Right lung (tissue), 10 donors: ENCODE measurements around the gene KLHL11. TPM values are rescaled to one million over a fixed set of nuclear protein-coding genes. Genes with fewer than 3 reads are reported as not detected.

Source experiments
- DNase-seq, 2 donors: peaks; one replicate each; pipeline ENCODE4 v3.0.0-alpha.2; 2013
- long read RNA-seq, 8 donors: transcript quantifications; one replicate each; lab custom pipeline, GENCODE V29; 2026
- polyA plus RNA-seq, 5 donors: library from polyadenylated mRNA; unstranded; fragments of 120-200 nt; gene quantifications; one replicate each; pipeline versions ENCODE4 v1.2.1 to v1.2.3, GENCODE V29; 2013; ENCODE audit warnings: inconsistent platforms in 1 of 5, low replicate concordance in 1 of 5; ENCODE audit not compliant: insufficient read length in 5 of 5, insufficient read depth in 1 of 5

KLHL11 gene, protein sequence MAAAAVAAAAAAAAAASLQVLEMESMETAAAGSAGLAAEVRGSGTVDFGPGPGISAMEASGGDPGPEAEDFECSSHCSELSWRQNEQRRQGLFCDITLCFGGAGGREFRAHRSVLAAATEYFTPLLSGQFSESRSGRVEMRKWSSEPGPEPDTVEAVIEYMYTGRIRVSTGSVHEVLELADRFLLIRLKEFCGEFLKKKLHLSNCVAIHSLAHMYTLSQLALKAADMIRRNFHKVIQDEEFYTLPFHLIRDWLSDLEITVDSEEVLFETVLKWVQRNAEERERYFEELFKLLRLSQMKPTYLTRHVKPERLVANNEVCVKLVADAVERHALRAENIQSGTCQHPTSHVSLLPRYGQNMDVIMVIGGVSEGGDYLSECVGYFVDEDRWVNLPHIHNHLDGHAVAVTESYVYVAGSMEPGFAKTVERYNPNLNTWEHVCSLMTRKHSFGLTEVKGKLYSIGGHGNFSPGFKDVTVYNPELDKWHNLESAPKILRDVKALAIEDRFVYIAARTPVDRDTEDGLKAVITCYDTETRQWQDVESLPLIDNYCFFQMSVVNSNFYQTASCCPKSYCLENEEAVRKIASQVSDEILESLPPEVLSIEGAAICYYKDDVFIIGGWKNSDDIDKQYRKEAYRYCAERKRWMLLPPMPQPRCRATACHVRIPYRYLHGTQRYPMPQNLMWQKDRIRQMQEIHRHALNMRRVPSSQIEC
- 10 to 100 TPM in 1 of 5 donors, 1 to 10 TPM in 4; 6.2 to 10.7 (median 9.4) TPM for polyA plus RNA-seq
- long read RNA-seq, donor 1, result 0 reads
- long read RNA-seq, donor 2, result 0 reads
- long read RNA-seq, donor 3, result 0 reads
- long read RNA-seq, donor 4, partial matches to known transcripts, result 0 of 1 reads
- long read RNA-seq, donor 4, other reads (novel, unspliced or antisense), result 0 of 1 reads
- long read RNA-seq, donor 5, transcript KLHL11-201 (2 exons, 2,383 nt), result major isoform, 5 of 5 reads
- long read RNA-seq, donor 5, partial matches to known transcripts, result 0 of 5 reads
- long read RNA-seq, donor 5, other reads (novel, unspliced or antisense), result 0 of 5 reads
- long read RNA-seq, donor 6, transcript KLHL11-201 (2 exons, 2,383 nt), result major isoform, 6 of 6 reads
- long read RNA-seq, donor 6, partial matches to known transcripts, result 0 of 6 reads
- long read RNA-seq, donor 6, other reads (novel, unspliced or antisense), result 0 of 6 reads
- long read RNA-seq, donor 7, partial matches to known transcripts, result 0 of 2 reads
- long read RNA-seq, donor 7, other reads (novel, unspliced or antisense), result 0 of 2 reads
- long read RNA-seq, donor 8, partial matches to known transcripts, result 0 of 1 reads
- long read RNA-seq, donor 8, other reads (novel, unspliced or antisense), result 0 of 1 reads

GRCh38 chr17:41864836-41865595 lies at the start of gene KLHL11:
Gene KLHL11, minus strand, starts transcription at chr17:41865423. Its CDS starts 53 bp downstream, at chr17:41865370.
- peak; percentile 82 to 87 for DNase-seq

GRCh38 chr17:41915020-41915419 lies 49.8 kb upstream of the KLHL11 start:
- DNase-seq, result no peak

- no peak for DNase-seq
Measured at GRCh38 chr17:41914358-41914766, 49.1 kb upstream of the KLHL11 start.

DNA sequence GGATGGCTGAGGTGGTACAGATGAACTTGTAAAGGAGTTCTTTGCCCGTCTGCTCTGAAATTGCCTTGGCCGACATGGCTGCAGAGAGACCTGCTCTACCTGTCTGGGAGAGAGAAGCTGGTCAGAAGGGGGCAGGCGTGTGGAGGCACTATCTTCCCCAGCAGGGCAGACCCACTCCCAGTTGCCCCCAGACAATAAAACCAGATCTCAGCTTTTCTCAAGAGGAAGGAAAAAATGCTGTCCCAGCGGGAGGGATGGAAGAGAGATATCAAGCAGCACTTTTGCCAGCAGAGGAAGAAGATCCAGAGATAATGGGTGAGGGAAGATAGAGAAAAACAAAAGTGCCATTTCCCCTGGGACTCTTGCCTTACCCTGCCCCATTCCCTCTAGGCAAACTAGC lies 48.6 kb upstream of the KLHL11 start:
- no peak for DNase-seq

DNA sequence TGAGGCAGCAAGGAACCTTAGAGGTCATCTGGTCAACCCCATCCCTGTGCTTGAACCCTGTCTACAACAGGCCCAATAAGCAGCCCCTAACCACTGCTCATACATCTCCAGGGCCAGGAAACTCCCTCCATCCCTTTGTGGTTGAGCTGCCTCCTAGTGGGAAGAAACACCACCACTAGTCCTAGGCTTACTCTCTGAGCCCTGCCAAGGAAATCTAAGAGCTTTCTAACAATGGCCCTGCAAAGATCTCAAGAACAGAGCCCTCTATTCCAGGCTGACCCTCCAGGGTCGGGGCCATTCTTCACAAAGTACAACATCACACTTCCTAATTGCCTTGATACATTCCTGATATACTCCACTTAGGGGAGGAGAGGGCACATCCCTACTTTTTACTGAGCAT lies 47.7 kb upstream of the KLHL11 start:
- no peak for DNase-seq

- no peak for DNase-seq
Measured at GRCh38 chr17:41910701-41911391, 45.6 kb upstream of the KLHL11 start.

DNA sequence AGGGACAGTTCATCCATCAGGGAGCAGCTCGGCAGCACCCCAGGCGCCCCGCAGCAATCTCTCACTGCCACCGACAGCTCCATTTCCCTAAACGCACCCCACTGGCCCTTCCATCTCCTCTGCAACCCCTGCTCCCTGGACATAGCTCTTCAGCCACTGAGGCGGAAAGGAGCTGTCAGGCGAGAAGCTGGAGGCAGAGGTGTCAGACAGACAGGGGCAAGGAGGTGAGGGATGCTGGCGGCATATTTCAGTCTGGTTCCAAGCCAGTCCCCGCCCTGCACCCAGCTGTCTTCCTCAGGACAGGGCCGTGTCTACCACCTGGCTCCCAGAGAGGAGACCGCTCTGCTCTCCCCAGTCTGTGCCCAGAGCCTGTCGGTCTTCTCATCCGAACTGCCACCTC lies 43.9 kb upstream of the KLHL11 start:
- DNase-seq, result no peak

DNA sequence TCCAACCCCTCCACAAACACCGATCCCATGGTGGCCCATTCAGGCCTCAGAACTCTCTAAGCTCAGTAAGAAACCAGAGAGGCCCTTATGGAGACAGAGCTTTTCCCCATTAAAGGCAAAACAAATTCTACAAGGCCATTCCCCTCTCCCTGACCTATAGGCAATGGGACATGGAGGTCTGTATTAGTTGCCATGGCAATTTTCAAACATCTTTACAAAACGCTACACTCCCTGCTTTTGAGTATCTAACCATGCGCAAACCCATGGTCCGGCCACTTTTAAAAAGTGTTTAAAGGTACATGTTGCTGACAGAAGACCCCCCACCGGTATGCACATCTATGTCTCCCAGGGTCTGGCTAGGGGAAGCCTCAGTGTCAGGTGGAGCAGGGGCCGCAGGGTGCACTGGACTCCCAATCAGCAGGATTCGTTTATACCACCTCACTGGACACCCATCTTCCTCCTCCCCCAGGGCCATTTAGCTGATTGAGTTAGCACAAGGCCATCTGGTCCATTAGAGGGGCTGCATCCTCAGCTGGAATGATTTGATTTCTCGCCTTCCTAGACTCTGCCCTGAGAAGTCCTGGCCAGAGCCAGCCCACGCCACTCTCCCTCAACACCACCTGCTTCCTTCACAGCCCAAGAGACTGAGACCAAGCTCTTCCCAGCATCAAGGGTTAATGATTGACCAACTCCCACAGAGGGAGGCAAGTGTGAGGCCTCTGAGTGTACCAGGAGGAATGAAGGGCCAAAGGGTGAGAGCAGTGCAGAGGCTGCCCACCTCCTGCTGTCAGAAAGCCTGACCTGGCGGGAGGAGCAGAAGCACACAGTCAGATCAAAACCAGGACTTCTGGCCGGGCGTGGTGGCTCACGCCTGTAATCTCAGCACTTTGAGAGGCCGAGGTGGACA lies 42.7 kb upstream of the KLHL11 start:
- no peak for DNase-seq

- no peak for DNase-seq
Measured at GRCh38 chr17:41907185-41907556, 41.9 kb upstream of the KLHL11 start.

DNA sequence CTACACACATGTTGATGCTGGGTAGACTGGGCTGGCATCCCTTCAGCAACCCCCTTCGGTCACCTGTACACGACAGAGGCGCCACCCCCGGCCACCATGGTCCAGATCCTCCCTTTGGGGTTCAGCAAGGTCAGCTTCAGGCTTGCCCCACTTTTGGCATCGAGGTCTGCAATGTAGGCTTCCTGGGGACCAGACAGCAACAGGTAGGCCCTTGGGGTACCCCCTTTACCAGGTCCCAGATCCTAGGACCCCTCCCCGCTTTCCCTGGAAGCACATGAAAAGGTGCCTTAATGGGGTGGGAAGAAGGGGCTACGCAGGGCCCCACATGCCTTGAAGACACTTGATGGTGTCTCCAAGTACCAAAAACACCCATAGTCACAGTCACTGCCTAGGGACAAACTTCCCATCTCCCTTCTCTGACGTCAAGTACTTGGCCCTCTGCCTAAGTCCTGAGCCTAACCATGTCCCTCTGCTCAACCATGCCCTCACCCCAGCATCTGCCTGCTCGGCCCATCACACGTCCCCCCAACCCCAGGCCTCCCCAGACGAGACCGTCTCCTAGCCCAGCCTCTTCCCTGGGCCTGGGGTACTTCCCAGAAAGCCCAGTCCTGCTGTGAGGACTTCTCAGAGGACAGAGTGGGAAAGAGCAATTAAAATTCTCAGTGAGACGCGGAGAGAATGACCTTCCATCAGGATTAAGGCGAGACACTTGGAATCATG lies 41.4 kb upstream of the KLHL11 start:
- DNase-seq, result no peak

DNA sequence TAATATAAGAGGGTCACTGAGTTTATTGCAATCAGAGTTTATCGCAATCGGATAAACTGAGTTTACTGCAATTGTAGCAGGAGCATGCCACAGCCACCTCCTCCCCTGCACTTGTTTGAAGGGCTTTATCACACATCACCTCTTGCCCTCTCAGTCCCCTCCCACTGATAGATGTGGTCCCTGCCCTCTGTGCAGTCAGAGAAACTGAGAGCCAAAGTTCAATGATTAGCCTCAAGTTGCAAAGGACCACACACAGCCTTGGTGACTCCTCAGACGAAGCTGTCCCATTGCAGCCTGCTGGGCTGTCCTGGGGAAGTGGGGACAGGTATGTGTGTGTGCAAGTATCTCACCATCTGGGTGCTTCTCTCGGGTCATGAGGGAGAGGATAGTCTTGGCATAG lies 39.9 kb upstream of the KLHL11 start:
- no peak for DNase-seq

- no peak for DNase-seq
Measured at GRCh38 chr17:41904242-41904841, 39.1 kb upstream of the KLHL11 start.

DNA sequence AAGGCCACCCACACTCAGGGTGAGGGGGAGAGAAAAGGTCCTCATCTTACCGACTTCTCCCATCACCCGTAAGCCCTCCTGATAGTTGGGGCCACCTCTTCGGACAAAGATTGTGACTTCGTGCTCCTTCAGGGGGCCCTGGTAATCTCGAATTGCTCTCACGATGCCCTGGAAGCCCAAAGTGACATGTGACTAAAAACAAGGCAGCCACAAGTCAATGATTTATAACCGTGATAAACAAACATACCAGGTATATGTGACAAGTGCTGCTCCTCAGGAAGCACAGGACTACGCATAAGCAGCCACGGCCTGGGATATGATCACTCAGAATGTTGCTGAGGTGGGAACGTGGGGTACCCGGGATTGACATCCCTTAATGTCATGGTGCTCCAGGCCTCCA lies 36.4 kb upstream of the KLHL11 start:
- DNase-seq, result no peak

DNA sequence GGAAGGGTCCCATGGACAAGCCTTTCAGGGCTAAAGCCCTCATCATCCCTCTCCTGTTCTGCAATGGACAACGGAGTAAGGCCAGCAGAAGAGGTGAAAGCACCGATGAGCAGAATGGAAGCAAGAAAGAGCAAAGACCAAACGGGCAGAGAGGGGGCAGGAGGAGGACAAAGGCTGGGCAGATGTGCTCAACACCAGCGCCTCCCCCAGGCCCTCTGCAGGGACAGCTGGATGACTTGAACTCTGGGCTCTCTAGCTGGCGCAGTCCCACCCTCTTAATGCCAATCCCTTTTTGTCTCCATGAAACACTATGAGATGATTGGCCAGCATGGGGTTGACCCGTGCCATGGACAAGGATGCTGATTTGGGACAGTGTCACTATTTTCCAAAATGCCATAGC lies 31.5 kb upstream of the KLHL11 start:
- no peak for DNase-seq

DNA sequence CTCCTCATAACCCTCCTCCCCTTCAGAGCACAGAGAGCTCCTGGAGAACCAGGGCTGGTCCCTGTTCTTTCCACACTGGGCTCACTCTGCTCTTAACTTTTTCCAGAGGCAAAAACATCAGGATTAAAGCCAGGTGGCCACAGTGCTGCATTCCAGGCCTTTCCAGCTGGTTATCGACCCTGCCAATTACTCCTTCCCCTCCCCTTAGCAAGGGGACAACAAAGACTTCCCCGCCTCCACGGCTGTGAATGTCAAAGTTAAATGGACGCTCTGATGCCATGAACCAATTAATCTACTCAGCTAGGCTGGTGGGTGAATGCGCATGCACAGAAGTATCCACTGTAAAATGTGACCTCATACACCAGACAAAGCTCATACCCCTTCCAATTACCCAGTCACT lies 30.4 kb upstream of the KLHL11 start:
- peak in 1 of 2 donors; percentile 23 for DNase-seq

DNA sequence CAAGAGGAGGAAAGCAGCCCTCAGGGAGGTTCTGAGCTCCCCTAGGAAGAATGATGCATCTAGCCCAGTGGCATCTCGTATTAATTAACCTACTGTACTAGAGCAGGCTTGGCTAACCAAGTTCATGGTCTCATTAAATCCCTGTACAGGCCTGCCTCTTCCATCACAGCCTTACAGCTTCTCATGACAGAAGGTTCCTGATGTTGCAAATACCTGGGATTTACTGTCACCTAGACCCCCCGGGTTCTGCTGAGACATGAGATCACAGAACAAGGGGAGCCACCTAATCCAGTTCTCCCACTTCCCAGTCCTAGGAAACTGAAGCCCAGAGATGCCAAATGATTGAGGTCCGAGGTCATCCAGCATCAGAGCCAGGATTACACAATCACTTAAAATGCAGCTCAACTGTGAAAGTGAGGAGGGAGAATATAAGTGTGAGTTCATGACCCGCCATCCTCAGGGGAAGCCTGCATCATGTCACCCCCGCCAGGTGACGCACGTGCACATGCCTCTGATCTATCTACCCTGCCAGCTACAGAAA lies 29.6 kb upstream of the KLHL11 start:
- no peak for DNase-seq

DNA sequence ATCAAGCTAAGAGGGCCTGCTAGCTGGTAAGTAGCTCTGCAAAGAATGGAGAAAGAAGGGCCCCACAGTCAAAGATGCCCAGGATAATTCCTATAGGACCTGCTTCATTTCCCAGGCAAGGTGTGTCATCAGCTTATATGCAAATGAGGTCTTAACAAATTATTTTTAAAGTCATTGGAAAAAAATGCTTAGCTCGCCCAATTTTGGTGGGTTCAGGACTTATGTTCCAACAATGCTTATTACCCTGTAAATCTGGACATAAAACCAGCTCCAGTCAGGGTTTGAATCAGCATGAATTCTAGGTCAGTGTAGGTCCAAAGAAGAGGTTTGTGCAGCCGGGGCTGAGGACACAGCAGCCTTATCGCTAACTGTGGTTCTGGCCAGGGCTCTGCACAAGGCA lies 28.2 kb upstream of the KLHL11 start:
- DNase-seq, result no peak

GRCh38 chr17:41892021-41892376 lies 26.8 kb upstream of the KLHL11 start:
- DNase-seq, result no peak
